HG03342 (cell line): Measurements from ENCODE around the gene MORC4.

Experiments
- ATAC-seq: cut with Tn5 transposase; IDR thresholded peaks from one replicate; pipeline ENCODE4 v1.9.1; 2021; ENCODE audit warnings: mild to moderate bottlenecking, moderate library complexity; ENCODE audit not compliant: unreplicated experiment

Gene MORC4

GRCh38 chrX:106954041-106954440 is 46.0 kb downstream of the MORC4 start:
- ATAC-seq: peak; percentile 58

GRCh38 chrX:106952988-106953387 is 47.0 kb downstream of the MORC4 start:
- no peak for ATAC-seq

DNA sequence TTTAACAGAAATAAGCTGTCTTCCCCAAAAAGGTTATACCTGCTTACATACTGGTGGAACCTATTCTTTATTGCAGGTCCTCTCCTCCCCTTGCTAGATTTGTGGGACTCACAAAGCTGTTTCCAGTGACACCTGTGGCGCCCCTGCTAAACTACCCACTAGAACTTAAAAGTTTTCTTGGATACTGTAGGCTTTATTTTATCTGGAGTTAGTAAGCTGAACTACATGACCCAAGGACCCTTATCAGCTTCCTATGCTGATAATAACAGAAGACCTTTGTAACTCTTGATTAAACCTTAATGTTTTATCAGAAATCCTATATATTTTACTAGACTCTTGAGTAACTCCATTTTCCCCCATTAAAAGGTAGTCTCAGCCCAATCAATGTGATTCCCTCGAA is 47.5 kb downstream of the MORC4 start:
- ATAC-seq: no peak

DNA sequence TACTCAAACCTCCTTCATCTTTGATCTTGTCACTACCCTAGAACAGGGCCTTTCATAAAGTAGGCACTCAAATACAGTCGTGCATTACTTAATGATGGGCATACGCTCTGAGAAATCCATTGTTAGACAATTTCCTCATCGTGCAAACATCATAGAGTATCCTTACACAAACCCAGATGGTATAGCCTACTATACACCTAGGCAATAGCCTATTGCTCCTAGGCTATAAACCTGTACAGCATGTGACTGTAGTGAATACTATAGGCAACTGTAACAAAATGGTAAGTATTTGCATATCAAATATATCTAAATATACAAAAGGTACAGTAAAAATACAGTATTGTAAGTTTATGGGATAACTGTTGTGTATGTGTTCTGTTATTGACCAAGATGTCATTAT is 47.9 kb downstream of the MORC4 start:
- no peak for ATAC-seq

DNA sequence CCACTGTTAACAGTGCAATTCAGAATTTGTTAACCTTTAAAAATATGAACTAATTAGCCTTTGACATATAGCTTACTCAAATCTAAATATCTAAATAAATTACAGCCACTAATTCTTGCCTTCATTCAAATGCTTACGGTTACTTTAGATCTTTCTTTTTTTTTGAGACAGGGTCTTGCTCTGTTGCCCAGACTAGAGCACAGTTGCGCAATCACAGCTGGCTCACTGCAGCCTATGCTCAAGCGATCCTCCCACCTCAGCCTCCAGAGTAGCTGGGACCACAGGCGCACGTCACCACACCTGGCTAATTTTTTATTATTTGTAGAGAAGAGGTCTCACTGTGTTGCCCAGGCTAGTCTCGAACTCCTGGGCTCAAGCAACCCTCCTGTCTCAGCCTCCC is 48.8 kb downstream of the MORC4 start:
- ATAC-seq: no peak

DNA sequence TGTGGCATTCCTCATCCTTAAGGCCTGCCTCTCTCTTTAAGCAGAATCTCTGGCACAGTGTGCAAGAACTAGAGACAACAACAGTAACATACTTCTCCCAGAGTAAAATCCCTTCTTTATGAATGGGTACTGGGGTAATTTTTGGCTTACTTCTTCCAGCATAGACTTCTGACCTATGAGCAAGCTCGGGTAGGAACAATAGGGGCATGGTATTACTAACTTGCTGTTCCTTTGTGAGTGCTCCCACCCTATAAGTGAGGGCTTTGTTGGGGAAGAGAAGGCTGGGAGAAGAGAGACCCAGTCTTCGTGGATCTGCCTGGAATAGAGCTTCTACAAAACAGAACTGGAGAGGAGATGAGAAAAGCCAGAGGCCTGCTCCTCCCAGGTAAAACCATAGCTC is 49.6 kb downstream of the MORC4 start:
- no peak for ATAC-seq

GRCh38 chrX:106949366-106949765 is 50.6 kb downstream of the MORC4 start:
- no peak for ATAC-seq

DNA sequence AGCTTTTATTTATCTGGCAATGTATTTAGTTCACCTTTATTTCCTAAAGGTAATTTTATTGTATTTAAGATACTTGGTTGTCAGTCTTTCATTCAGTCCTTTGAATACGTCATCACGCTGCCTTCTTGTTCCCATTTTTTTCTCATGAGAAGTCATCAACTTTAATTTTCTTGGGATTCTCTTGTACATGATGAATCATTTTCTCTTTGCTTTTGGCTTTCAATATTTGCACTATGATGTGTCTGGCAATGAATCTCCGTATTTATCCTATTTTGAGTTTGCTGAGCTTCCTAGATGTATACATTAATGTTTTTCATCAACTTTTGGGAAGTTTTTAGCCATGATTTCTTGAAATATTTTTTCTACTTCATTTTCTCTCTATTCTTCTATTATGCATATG is 51.4 kb downstream of the MORC4 start:
- ATAC-seq: no peak

DNA sequence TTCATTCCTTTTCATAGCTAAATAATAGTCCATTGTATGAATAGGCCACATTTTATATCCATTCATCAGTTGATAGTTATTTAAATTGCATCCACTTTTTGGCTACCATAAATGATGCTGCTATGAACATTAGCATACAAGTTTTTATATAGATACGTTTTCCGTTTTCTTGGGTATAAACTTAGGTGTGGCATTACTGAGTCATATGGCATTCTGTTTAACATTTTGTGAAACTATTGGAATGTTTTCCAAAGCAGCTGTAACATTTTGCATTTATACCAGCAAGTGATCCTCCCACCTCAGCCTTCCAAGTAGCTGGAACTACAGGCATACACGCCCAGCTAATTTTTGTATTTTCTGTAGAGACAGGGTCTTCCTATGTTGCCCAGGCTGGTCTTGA is 53.5 kb downstream of the MORC4 start:
- no peak for ATAC-seq

- ATAC-seq: no peak
These were observed 59.9 kb downstream of the MORC4 start for GRCh38 chrX:106940068-106940467.

DNA sequence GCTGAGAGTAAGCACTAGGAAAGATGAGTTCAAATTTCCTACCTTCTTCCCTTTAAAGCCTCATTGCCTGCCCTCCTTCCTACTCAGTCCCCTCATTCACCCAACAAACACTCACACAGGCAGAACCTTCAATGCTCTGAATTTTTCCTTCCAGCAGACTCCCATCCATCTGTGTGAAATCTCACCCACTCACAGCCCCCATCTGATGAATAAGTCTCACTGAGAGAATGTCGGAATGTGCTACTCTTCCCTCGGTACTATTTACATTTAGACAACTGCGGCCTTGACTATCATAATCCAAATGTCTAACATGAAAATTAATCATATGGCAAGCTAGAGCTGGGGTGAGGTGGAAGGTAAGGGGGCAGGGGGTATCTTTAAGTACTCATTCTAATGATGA is 60.4 kb downstream of the MORC4 start:
- ATAC-seq: no peak

GRCh38 chrX:106936246-106936645 is 63.8 kb downstream of the MORC4 start:
- no peak for ATAC-seq

GRCh38 chrX:106935175-106935574 is 64.8 kb downstream of the MORC4 start:
- ATAC-seq: no peak

- ATAC-seq: no peak
These were observed 66.5 kb downstream of the MORC4 start for GRCh38 chrX:106933538-106933961.

GRCh38 chrX:106932960-106933537 is 67.0 kb downstream of the MORC4 start:
- ATAC-seq: no peak

DNA sequence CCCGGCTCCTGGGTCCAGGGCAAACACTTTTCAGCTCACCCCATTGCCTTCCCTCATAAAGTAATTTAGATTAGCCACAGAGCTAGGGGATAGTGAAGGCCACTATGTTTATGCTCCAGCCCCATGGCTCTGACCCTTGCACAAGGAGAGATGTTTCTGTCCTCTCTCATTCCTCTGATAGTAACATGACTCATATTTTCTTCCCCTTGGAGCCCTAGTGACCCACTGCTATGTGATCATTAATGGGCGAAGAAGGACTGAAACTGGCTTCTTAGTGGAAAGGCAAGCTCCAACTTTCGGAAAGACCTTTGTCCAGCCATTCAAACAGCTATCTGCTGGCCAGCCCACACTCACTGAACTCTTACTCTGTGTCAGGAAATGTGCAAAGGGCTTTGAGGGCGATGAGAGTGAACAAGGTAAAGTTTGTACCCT is 67.5 kb downstream of the MORC4 start:
- no peak for ATAC-seq

- no peak for ATAC-seq
These were observed 68.1 kb downstream of the MORC4 start for GRCh38 chrX:106931831-106932491.

- no peak for ATAC-seq
These were observed 71.8 kb downstream of the MORC4 start for GRCh38 chrX:106928227-106928626.

- ATAC-seq: no peak
These were observed 72.3 kb downstream of the MORC4 start for GRCh38 chrX:106927700-106928099.

- ATAC-seq: no peak
These were observed 73.0 kb downstream of the MORC4 start for GRCh38 chrX:106927023-106927422.

- no peak for ATAC-seq
These were observed 78.4 kb downstream of the MORC4 start for GRCh38 chrX:106921637-106922036.

DNA sequence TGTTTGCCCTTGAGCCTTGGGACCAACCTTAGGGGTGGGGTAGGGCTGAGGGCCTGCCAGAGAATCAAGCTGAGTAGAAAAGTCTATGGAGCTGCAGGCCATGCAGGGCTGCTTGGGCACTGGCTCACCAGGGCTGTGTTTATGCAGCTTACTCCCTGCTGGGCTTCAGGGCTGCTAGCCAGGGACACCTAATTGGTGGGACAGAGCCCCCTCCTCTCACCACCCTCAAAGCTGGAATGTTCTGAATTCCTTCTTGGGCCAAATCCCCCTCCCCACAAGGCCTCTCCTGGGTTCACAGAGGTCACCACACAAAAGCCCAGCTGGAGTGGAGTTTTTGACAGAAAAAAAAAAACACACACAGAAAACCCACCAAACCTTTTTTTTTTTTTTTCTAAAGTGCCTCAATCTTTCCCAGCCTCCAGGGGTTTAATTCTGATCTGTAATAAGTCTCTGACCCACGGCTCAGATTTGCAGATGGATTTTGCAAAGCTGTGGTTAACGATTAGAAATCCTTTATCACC is 80.0 kb downstream of the MORC4 start, which contains the start of gene CLDN2:
CLDN2 (plus strand) TSS at position 471 of the 521 bp plus-strand sequence. CDS start 7,827 bp downstream, outside the sequence.
- ATAC-seq: no peak
